ENCODE results near the gene MYBBP1A.

DNA sequence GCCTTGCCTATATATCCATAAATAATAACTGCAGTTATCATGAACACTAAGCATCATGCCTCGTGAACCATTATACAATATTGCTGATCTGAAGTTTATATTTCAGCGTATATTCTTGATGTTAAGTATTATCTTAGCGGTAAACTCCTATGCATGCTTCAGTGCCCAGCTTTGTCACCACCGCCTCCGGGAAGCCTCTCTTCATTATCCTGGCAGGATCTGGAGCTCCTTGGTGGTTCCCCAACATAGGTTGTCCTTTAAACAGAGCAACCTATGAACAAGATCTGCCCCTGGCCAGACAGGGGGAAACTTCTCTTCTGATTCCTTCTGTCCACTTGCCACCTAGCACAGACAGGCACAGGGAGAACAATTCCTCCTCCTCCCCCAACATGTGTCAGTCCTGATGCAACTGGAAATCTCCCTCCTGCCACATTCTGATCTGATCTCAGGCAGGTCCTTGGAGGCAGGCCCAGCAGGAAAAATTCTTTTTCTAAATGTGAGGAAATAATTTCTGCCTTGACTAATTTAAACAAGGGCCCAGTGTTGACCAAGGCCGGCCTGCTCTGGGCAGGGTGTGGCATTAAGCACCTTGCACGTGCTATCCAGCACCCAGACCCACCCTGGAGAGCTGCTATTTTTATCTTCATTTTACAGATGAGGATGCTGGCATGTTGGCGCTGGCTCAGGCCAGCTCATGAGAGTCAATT is 34.1 kb downstream of the MYBBP1A start:
- TF ChIP-seq, protein P1, sequence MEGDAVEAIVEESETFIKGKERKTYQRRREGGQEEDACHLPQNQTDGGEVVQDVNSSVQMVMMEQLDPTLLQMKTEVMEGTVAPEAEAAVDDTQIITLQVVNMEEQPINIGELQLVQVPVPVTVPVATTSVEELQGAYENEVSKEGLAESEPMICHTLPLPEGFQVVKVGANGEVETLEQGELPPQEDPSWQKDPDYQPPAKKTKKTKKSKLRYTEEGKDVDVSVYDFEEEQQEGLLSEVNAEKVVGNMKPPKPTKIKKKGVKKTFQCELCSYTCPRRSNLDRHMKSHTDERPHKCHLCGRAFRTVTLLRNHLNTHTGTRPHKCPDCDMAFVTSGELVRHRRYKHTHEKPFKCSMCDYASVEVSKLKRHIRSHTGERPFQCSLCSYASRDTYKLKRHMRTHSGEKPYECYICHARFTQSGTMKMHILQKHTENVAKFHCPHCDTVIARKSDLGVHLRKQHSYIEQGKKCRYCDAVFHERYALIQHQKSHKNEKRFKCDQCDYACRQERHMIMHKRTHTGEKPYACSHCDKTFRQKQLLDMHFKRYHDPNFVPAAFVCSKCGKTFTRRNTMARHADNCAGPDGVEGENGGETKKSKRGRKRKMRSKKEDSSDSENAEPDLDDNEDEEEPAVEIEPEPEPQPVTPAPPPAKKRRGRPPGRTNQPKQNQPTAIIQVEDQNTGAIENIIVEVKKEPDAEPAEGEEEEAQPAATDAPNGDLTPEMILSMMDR (conservative IDR thresholded peaks at IDR 0.05; ENCODE audit: low read depth, low read length), result no peak
- TF ChIP-seq EZH2 (IDR thresholded peaks at IDR 0.05; ENCODE audit: borderline replicate concordance, low read depth, low read length, poor library complexity, severe bottlenecking), result no peak

Measured in A673 (cell line).